ENCODE data around the gene SOX6. TPM values are rescaled to one million over a fixed set of nuclear protein-coding genes. Genes with fewer than 3 reads are reported as not detected.

SOX6 gene
- total RNA-seq, 1 donor from 2014 or later, result 1.6 TPM

GRCh38 chr11:15938121-15938611, 418.2 kb downstream of the SOX6 start:
- no peak for DNase-seq (ENCODE audit: low spot score in 2 of 2)
- intact Hi-C loops (cut with DNase I), result no loop called here
- Histone ChIP-seq H3K27me3 (no peaks in the 10 kb centered on the region), H3K27ac (peak overlapping the region; percentile 17 to 41), H3K9me3 (no peaks in the 10 kb centered on the region), H3K4me1 (no peaks in the 10 kb centered on the region), H3K36me3 (no peaks in the 10 kb centered on the region), H3K4me3 (peak overlapping the region in 1 of 2 donors; percentile 15)
- TF ChIP-seq, protein P1, sequence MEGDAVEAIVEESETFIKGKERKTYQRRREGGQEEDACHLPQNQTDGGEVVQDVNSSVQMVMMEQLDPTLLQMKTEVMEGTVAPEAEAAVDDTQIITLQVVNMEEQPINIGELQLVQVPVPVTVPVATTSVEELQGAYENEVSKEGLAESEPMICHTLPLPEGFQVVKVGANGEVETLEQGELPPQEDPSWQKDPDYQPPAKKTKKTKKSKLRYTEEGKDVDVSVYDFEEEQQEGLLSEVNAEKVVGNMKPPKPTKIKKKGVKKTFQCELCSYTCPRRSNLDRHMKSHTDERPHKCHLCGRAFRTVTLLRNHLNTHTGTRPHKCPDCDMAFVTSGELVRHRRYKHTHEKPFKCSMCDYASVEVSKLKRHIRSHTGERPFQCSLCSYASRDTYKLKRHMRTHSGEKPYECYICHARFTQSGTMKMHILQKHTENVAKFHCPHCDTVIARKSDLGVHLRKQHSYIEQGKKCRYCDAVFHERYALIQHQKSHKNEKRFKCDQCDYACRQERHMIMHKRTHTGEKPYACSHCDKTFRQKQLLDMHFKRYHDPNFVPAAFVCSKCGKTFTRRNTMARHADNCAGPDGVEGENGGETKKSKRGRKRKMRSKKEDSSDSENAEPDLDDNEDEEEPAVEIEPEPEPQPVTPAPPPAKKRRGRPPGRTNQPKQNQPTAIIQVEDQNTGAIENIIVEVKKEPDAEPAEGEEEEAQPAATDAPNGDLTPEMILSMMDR (IDR thresholded peaks at IDR 0.05), result no peak

DNA sequence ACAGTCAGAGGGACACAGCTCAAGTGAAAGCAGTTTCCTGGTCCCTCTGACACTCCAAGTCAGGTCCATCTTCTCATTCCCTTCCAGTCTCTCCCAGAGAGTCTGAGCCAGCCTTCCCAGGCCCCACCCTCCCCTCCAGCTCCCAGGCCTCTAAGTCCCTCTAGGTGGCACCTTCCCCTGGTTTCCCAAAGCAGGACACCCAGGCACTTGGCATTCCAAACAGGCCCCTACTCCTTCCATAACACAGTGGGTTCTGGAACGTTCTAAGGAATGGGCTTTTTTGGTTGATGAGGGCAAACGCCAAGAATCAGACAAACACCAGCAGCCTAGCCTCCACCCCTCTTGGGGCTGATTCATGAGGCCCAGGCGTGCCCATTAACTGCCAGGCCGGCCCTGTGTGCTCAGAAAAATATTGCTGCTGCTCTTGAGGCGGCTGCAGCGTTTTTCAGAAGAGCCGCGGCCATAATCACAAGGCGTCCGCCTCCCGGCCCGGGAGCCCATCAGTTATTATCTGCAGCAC, 418.7 kb downstream of the SOX6 start:
- Histone ChIP-seq H3K27ac (peak overlapping the region; percentile 17 to 41), H3K4me3 (peak overlapping the region in 1 of 2 donors; percentile 15), H3K27me3 (no peaks in the 10 kb centered on the region), H3K4me1 (no peaks in the 10 kb centered on the region), H3K36me3 (no peaks in the 10 kb centered on the region), H3K9me3 (no peaks in the 10 kb centered on the region)
- intact Hi-C loops (cut with DNase I), result no loop called here
- TF ChIP-seq, protein P1 (IDR thresholded peaks at IDR 0.05), result no peak
- DNase-seq (ENCODE audit: low spot score in 2 of 2), result no peak

- no peak for DNase-seq (ENCODE audit: low spot score in 2 of 2)
- no peaks in the 10 kb centered on the region for H3K9me3 ChIP-seq
- no peak overlapping the region for H3K4me3 ChIP-seq
- no peaks in the 10 kb centered on the region for H3K27me3 ChIP-seq
- H3K4me1 ChIP-seq, result no peaks in the 10 kb centered on the region
- H3K36me3 ChIP-seq, result no peaks in the 10 kb centered on the region
- H3K27ac ChIP-seq, result no peak overlapping the region
- intact Hi-C loops (cut with DNase I), result no loop called here
- TF ChIP-seq, protein P1 (IDR thresholded peaks at IDR 0.05), result no peak
Observed at GRCh38 chr11:15936011-15936410, 420.3 kb downstream of the SOX6 start.

DNA sequence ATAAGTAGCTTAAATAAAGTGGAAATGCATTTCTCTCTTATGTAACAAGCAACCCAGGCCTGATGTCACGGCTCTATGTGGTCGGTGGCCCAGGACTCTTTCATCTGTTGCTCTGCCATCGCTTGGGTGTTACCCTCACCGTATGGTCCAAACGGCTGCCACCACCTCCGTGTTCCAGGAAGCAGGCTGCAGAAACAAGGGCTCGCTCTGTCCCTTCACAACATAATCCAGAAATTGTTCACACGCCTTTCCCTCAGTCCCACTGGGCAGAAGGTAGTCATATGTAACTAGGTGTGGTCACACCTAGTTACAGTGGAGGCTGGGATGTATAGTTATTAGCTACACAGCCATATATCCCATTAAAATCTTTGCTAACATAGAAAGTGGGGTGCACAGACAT, 421.0 kb downstream of the SOX6 start:
- no peaks in the 10 kb centered on the region for H3K9me3 ChIP-seq
- H3K27ac ChIP-seq, result no peak overlapping the region
- DNase-seq (ENCODE audit: low spot score in 2 of 2), result no peak
- H3K27me3 ChIP-seq, result no peaks in the 10 kb centered on the region
- no peak overlapping the region for H3K4me3 ChIP-seq
- intact Hi-C loops (cut with DNase I), result no loop called here
- no peaks in the 10 kb centered on the region for H3K36me3 ChIP-seq
- H3K4me1 ChIP-seq, result no peaks in the 10 kb centered on the region
- TF ChIP-seq, protein P1 (IDR thresholded peaks at IDR 0.05), result no peak

DNA sequence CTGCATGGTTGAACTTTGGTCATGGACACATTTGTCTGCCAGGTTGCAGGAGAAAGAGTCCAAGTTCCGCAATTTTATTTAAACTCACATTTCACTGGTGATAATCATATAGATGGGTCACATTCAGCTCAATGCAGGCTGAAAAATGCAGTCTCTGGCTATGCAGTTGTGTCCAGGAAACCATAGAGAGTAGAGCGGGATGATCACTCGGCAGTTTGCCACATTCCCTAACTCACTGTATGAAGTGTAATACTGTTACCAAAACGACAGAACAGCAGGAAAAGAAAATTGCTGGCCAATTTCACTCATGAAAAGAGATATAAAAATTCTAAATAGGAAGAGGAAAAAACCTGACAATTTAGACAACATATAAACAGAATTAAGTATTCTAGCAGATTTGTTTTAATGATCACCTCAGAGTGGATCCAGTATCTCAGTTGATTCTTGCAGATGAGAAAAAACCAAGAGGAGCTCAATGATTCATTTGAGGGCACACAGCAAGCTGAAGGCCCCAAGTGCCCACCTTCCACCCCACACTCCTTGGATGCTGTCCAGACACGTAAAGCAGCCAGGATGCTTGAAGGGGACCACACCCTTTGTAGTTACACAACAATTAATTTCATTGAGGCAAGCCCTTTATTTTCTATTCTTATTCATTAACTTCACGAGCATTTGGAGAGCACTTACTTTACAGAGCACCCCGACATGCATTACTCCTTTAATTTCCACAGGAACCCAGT, 422.3 kb downstream of the SOX6 start:
- Histone ChIP-seq H3K4me1 (no peaks in the 10 kb centered on the region), H3K4me3 (no peak overlapping the region), H3K9me3 (no peaks in the 10 kb centered on the region), H3K27ac (no peak overlapping the region), H3K27me3 (no peaks in the 10 kb centered on the region), H3K36me3 (no peaks in the 10 kb centered on the region)
- intact Hi-C loops (cut with DNase I), result no loop called here
- TF ChIP-seq, protein P1 (IDR thresholded peaks at IDR 0.05), result no peak
- no peak for DNase-seq (ENCODE audit: low spot score in 2 of 2)

All from ascending aorta (tissue), 2 donors.